ENCODE measurements around the gene HOOK1.
"Not testable (repeated sequence)": the region's sequence is repeated elsewhere in the genome, so short reads cannot be mapped to it uniquely, and the experiment has no call there.

HOOK1 gene

GRCh38 chr1:59846209-59846894 lies 31.6 kb downstream of the HOOK1 start:
- TF ChIP-seq ZNF274 (IDR thresholded peaks at IDR 0.05; ENCODE audit: low read depth, low read length), result no peak
- H3K4me3 ChIP-seq (ENCODE audit: low read length), result no peak overlapping the region

- no peak overlapping the region for H3K4me3 ChIP-seq (ENCODE audit: low read length)
- no peak for TF ChIP-seq ZNF274 (IDR thresholded peaks at IDR 0.05; ENCODE audit: low read depth, low read length)
Observed at GRCh38 chr1:59846895-59847282, 32.1 kb downstream of the HOOK1 start.

GRCh38 chr1:59852117-59852516 lies 37.4 kb downstream of the HOOK1 start:
- TF ChIP-seq ZNF274 (IDR thresholded peaks at IDR 0.05; ENCODE audit: low read depth, low read length), result no peak
- H3K4me3 ChIP-seq (ENCODE audit: low read length), result no peak overlapping the region

GRCh38 chr1:59855297-59855696 lies 40.5 kb downstream of the HOOK1 start:
- not testable (repeated sequence) for H3K4me3 ChIP-seq (ENCODE audit: low read length)

GRCh38 chr1:59856725-59857338 lies 42.1 kb downstream of the HOOK1 start:
- no peak for TF ChIP-seq ZNF274 (IDR thresholded peaks at IDR 0.05; ENCODE audit: low read depth, low read length)
- no peak overlapping the region for H3K4me3 ChIP-seq (ENCODE audit: low read length)

- H3K4me3 ChIP-seq (ENCODE audit: low read length), result no peak overlapping the region
- TF ChIP-seq ZNF274 (IDR thresholded peaks at IDR 0.05; ENCODE audit: low read depth, low read length), result no peak
Observed at GRCh38 chr1:59857679-59858354, 43.1 kb downstream of the HOOK1 start.

GRCh38 chr1:59866462-59866861 lies 51.7 kb downstream of the HOOK1 start:
- TF ChIP-seq ZNF274 (IDR thresholded peaks at IDR 0.05; ENCODE audit: low read depth, low read length), result no peak
- H3K4me3 ChIP-seq (ENCODE audit: low read length), result no peak overlapping the region

- TF ChIP-seq ZNF274 (IDR thresholded peaks at IDR 0.05; ENCODE audit: low read depth, low read length), result no peak
- H3K4me3 ChIP-seq (ENCODE audit: low read length), result no peak overlapping the region
Observed at GRCh38 chr1:59871746-59872145, 57.0 kb downstream of the HOOK1 start.

- TF ChIP-seq ZNF274 (IDR thresholded peaks at IDR 0.05; ENCODE audit: low read depth, low read length), result no peak
- H3K4me3 ChIP-seq (ENCODE audit: low read length), result no peak overlapping the region
Observed at GRCh38 chr1:59877108-59877682, 62.4 kb downstream of the HOOK1 start.

GRCh38 chr1:59878370-59878769 lies 63.6 kb downstream of the HOOK1 start:
- TF ChIP-seq ZNF274 (IDR thresholded peaks at IDR 0.05; ENCODE audit: low read depth, low read length), result no peak
- H3K4me3 ChIP-seq (ENCODE audit: low read length), result no peak overlapping the region

GRCh38 chr1:59879574-59879973 lies 64.8 kb downstream of the HOOK1 start:
- no peak overlapping the region for H3K4me3 ChIP-seq (ENCODE audit: low read length)
- no peak for TF ChIP-seq ZNF274 (IDR thresholded peaks at IDR 0.05; ENCODE audit: low read depth, low read length)

GRCh38 chr1:59879996-59880505 lies 65.3 kb downstream of the HOOK1 start:
- no peak overlapping the region for H3K4me3 ChIP-seq (ENCODE audit: low read length)
- TF ChIP-seq ZNF274 (IDR thresholded peaks at IDR 0.05; ENCODE audit: low read depth, low read length), result no peak

- H3K4me3 ChIP-seq (ENCODE audit: low read length), result no peak overlapping the region
- no peak for TF ChIP-seq ZNF274 (IDR thresholded peaks at IDR 0.05; ENCODE audit: low read depth, low read length)
Observed at GRCh38 chr1:59880735-59881134, 66.0 kb downstream of the HOOK1 start.

- TF ChIP-seq ZNF274 (IDR thresholded peaks at IDR 0.05; ENCODE audit: low read depth, low read length), result no peak
- H3K4me3 ChIP-seq (ENCODE audit: low read length), result no peak overlapping the region
Observed at GRCh38 chr1:59885160-59885832, 70.5 kb downstream of the HOOK1 start.

Measured in GM08714 (cell line).